Right lung (tissue), 5 donors: ENCODE results near the gene PA2G4. TPM values are rescaled to one million over a fixed set of nuclear protein-coding genes. Genes with fewer than 3 reads are reported as not detected.

Experiments used
- DNase-seq, 2 donors: peaks; one replicate each; pipeline ENCODE4 v3.0.0-alpha.2; 2013
- polyA plus RNA-seq, 5 donors: library from polyadenylated mRNA; unstranded; fragments of 120-200 nt; gene quantifications; one replicate each; pipeline versions ENCODE4 v1.2.1 to v1.2.3, GENCODE V29; 2013; ENCODE audit warnings: inconsistent platforms in 1 of 5, low replicate concordance in 1 of 5; ENCODE audit not compliant: insufficient read length in 5 of 5, insufficient read depth in 1 of 5

Gene PA2G4
- polyA plus RNA-seq, 5 donors, result 118 to 168 (median 134) TPM

- DNase-seq, result no peak
Measured at GRCh38 chr12:56121204-56121870, 17.0 kb downstream of the PA2G4 start.

DNA sequence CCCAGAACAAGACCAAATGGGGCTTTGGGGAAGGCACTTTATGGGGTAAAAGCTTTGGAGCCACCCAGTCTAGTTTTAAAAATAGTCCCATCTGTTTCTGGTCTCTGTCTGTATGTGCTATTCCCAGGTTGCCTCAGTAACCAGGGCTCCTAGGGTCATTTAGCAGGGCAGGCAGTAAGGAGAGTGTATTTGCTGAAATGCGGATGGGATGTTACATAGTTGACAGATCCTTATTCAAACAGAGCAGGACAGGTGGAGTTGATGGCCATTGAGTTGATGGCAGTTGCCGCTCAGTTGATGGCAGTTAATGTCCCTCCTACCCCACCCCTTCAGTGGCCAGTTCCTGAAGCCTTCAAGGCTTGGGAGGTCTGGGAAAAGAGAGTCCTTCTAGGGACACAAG lies 18.3 kb downstream of the PA2G4 start:
- DNase-seq, result no peak

- no peak for DNase-seq
Measured at GRCh38 chr12:56124133-56124532, 19.8 kb downstream of the PA2G4 start.

GRCh38 chr12:56126732-56127239 lies 22.4 kb downstream of the PA2G4 start:
- DNase-seq, result no peak

DNA sequence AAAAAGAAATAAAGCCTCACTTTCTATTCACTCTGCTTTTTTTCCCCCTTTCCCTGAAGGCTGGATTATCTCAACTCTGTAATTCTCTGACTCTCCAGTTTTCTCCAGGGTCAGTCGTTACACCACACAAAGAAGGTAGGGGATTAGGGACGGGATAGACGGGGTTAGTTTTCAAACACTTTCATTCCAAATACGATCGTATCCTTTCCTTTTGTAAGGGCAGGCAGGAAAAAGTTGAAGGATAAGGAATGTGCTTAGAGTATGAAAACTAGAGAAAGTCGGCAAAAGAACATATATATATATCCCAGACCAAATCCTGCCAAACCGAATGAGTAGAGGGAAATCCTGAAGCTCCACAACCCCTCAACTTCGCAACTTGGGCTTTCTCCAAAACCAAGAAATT lies 23.1 kb downstream of the PA2G4 start:
- DNase-seq, result no peak

- DNase-seq, result peak; percentile 99 to 100
Measured at GRCh38 chr12:56127888-56128669, 23.7 kb downstream of the PA2G4 start, which contains the start of gene ESYT1. Gene ESYT1, plus strand, starts transcription at chr12:56128267. Its CDS starts 53 bp downstream, at chr12:56128320.

DNA sequence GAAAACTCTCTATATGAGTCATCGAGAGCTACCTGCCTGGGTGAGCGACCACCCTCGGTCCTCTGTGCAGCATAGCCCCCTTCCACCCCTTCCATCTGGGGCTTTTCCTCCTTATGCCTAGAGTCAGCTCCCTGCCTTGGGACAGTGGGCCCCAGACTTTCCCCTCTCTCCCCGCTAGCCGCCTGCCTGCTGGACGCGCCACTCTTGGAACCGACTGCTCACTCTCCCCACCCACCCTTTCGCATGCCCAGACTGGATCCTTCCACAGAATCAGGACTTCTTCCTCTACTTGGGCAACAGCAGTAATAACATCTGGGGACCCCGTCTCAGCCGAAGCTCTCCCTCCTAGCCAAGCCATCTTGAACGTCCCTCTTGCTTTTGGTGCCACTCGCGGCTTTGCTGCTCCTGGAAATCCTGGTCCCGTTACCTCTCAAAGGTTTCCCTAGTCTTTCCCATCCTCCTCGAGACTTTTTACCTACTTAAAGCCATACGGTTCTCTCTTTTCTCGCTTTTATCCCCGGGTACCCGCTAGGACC lies 24.4 kb downstream of the PA2G4 start:
- no peak for DNase-seq

GRCh38 chr12:56129206-56129941 lies 25.0 kb downstream of the PA2G4 start:
- peak in 1 of 2 donors; percentile 51 for DNase-seq

DNA sequence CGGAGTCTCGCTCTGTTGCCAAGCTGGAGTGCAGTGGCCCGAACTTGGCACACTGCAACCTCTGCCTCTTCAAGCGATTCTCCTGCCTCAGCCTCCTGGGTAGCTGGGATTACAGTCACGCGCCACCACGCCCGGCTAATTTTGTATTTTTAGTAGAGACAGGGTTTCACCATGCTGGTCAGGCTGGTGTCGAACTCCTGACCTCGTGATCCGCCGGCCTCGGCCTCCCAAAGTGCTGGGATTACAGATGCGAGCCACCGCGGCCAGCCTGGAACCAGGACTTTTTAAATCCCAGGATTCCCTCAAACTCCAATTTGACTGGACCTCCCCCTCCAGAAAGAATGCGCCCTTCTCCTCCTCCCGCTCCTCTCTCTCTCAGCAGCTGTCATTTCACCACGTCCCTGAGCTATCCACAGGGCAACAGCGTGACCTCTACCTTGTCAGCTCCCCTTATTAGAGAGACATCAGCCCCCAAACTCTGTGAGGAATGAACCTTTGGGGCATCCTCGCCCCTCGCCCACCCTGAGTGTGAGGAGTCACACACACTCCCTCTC lies 25.7 kb downstream of the PA2G4 start:
- DNase-seq, result no peak

DNA sequence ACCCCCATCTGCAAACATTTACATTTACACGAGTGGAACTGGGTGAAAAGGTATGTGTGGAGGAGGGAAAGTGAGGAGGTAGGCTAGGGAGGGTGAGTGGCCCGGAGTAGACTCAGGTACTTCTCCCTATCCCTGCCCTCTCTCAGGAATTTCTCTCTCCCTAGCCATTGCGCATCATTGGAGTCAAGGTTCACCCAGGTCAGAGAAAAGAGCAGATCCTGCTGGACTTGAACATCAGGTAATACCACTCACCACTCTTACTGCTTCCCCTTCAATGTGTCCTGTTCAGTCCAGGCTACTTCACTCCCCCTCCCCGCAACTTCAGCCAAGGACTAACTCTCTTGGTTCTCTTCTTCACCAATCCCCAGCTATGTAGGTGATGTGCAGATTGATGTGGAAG lies 26.5 kb downstream of the PA2G4 start:
- DNase-seq, result no peak

GRCh38 chr12:56134897-56135296 lies 30.5 kb downstream of the PA2G4 start:
- no peak for DNase-seq

- no peak for DNase-seq
Measured at GRCh38 chr12:56137853-56138571, 33.7 kb downstream of the PA2G4 start.

GRCh38 chr12:56141946-56142784 lies 37.8 kb downstream of the PA2G4 start:
- DNase-seq, result no peak

- no peak for DNase-seq
Measured at GRCh38 chr12:56143217-56143616, 38.9 kb downstream of the PA2G4 start.

GRCh38 chr12:56143870-56144269 lies 39.5 kb downstream of the PA2G4 start:
- DNase-seq, result no peak

DNA sequence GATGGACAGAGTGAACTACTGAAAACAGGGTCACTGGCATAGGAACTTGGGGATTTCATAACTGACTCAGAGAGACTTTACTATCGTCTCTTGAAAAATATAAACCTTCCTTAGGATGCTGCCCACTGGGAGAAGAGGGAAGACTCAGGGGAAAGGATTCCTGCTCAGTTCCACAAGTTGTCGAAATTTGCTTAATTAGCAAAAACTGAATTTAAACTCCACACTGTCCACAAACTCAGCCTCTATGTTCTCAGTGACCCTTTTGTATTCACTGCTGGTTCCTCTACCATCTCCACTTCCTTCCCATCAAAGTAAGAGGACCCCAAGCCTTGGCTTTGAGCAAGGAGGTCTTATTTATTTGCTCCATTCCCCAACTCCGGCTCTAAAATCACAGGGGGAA lies 40.9 kb downstream of the PA2G4 start:
- no peak for DNase-seq

DNA sequence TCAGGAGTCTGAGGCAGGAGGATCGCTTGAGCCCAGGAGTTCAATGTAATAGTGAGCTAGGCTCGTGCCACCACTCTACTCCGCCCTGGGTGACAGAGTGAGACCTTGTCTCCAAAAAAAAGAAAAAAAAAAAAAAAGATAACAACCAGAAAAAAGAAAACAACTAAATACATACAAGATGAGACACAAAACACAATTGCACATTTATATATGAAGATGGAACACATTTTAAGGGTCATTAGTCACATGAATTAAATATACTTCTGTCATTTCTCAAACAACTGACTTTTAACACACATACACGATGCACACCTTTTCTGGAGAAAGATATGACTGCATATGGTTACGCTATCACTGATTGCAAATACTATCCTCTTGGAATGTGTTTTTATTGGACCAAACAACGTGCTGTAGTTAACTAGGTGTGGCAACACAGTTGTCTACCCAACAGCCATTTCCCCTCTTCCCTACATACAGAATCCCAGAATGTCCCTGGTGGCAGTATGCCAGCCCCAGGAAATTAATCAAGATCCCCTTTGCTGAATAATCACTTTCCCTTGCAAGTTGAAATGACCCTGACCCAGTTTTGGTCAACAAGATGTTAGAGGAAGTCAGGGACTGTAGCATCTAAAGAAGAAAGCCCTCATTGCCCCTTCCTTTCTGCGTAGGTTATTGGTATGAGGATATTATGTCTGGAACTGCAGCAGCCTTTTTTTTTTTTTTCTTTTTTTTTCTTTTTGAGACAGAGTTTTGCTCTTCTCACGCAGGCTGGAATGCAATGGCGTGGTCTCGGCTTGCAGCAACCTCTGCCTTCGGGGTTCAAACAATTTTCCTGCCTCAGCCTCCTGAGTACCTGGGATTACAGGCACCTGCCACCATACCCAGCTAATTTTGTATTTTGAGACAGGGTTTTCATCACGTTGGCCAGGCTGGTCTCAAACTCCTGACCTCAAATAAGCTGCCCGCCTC lies 42.4 kb downstream of the PA2G4 start:
- DNase-seq, result peak; percentile 66 to 70

DNA sequence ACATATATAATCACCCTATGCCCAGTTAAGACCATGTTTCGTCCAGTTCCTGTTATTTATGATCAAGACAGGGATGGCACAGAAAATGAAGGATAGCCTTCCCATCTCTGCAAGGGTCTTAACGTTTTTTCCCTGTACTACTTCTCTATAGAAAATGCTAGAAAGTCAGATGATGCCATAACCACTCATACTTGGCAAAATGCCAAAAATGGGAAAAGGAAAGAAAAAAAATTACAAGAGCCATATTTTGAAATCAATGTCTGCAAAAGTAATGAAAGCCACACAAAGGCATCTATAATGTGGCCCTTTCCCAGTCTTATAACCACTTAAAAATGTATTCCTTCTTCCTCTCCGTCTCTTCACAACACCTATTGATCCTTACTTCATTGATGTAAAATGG lies 46.2 kb downstream of the PA2G4 start:
- no peak for DNase-seq

DNA sequence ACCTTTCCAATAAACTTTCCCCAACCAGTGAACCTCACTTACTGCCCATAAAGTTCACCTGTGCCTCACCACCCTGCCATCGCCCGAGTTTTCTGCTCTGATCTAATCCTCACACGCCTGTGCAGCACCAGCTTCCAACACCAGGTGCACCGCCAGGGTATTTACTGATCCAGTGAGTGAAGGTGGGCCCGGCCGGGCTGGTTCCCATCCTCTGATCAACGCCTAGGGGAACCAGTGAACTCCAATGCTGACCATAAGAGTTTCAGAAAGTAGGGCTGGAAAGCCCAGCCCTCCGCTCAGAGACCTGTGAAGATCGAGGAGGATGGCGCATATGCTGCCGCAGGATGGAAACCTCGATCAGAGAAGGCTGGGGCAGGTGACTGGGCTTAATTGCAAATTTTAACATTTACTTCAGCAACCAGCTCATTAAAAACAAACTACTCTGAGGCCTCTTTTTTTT lies 47.3 kb downstream of the PA2G4 start:
- peak in 1 of 2 donors; percentile 38 for DNase-seq
